KOPT-K1 (cell line): ENCODE data around the gene UGT1A10.
"Not testable (repeated sequence)": the region's sequence is repeated elsewhere in the genome, so short reads cannot be mapped to it uniquely, and the experiment has no call there.

ENCODE experiments used
- H3K27ac ChIP-seq: fragments of 200-600 bp; sonication (generic); 2 replicates; pipeline ENCODE4 v1.5.1; 2016; ENCODE audit warnings: antibody characterized with exemption, mild to moderate bottlenecking, low read depth, low read length; ENCODE audit not compliant: poor library complexity, severe bottlenecking
- H3K36me3 ChIP-seq: fragments of 200-600 bp; sonication (generic); 2 replicates; pipeline ENCODE4 v1.5.1; 2017; ENCODE audit warnings: antibody characterized with exemption, mild to moderate bottlenecking, low read length, moderate library complexity; ENCODE audit not compliant: insufficient read depth
- H3K9me3 ChIP-seq: fragments of 200-600 bp; sonication (generic); 2 replicates; pipeline ENCODE4 v1.5.1; 2017; ENCODE audit warnings: antibody characterized with exemption, low read length, mild to moderate bottlenecking; ENCODE audit not compliant: insufficient read depth, poor library complexity, severe bottlenecking

UGT1A10 gene

DNA sequence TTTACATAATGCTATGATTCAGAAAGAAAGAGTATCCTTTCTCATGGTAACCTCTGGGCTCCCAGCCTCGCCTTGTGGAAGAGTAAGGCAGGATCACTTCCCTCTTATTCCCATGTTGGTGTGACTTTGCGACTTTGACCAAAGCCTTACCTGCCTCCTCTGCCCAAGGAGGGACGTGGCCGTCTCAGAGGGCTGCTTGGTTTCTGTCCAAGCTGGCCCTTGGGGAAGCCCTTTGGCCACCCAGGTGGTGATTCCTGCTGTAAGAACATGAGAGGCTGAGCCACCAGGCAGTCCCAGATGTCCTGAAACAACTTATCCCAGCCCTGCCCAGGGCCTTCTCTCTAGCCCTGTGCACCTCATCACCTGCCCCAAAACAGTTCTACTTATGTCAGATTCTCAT, 62.5 kb downstream of the UGT1A10 start:
- H3K27ac ChIP-seq, result no peak overlapping the region
- no peaks in the 10 kb centered on the region for H3K36me3 ChIP-seq
- H3K9me3 ChIP-seq, result no peaks in the 10 kb centered on the region

DNA sequence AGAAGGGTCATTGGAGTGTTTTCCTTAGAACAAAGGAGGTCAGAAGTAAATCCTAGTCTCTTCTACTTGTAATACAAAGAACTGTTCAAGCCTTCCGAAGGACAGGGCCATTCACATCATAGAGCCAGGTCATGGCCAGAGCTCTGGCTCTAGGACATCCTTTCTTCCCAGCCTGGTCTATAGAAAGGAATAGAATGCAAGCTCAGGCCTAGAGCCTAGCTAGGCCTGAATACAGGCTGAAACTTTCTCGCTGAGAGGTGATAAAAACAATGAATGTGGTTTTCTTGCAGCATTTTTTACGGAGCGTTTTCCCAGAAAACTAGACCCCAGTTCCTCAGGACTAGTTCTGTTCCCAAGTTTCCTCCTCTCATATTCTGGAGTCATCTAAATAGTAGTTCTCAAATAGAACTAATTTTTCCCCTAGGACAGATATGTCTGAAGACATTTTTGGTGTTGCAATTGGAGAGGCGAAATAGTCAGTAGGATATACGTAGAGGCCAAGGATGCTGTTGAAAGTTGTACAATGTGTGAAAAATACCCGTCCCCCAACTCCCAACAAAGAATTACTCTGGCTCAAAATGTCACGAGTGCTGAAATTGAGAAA, 63.3 kb downstream of the UGT1A10 start:
- Histone ChIP-seq H3K36me3 (no peaks in the 10 kb centered on the region), H3K9me3 (no peaks in the 10 kb centered on the region), H3K27ac (no peak overlapping the region)

DNA sequence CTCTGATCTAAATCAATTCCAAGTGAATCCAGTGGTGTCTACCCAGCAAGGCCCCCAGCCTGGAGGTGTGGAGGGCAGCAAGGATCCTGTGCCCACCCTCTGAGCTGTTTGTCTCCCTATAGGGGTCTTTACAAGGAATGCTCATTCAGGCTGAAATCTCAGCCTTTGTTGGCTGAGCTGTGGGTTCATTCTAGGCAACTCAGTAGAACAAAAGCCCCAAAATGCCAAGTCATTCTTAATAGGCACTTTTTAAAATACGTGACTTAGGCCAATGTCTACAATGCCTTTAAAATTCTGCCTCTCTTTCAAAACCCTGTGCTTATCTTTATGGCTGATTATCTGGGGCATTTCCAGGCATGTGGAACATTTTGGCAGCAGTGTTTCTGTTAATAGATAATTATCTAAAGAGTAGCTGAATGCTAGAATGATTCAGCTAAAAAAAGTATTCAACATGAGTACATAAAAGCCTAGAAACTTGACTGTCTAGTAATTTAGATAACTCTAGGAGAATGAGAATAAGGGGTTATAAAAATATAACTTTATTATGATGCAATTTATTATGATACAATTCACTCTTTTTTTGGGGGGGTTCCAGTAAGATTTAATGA, 63.9 kb downstream of the UGT1A10 start:
- Histone ChIP-seq H3K9me3 (no peaks in the 10 kb centered on the region), H3K36me3 (no peaks in the 10 kb centered on the region), H3K27ac (no peak overlapping the region)

DNA sequence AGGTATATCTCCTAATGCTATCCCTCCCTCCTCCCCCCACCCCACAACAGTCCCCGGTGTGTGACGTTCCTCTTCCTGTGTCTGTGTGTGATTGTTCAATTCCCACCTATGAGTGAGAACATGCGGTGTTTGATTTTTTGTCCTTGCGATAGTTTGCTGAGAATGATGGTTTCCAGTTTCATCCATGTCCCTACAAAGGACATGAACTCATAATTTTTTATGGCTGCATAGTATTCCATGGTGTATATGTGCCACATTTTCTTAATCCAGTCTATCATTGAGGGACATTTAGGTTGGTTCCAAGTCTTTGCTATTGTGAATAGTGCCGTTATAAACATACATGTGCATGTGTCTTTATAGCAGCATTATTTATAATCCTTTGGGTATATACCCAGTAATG, 64.6 kb downstream of the UGT1A10 start:
- H3K27ac ChIP-seq, H3K36me3 ChIP-seq, H3K9me3 ChIP-seq: not testable (repeated sequence)

DNA sequence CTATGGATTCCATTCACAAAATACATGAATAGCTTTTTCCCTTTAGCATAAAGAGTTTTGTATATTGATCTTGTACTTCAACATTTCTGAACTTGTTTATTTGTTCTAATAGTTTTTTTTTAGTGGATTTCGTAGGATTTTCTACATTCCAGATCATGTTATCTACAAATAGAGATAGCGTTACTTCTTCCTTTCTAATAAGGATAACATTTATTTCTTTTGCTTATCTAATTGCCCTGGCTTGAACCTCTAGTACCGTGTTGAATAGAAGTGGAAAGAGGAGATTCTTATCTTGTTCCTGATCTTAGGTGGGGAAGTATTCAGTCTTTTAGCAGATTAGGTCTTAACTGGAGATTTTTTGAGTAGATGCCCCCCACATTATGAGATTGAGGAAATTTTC, 66.0 kb downstream of the UGT1A10 start:
- no peaks in the 10 kb centered on the region for H3K36me3 ChIP-seq
- no peak overlapping the region for H3K27ac ChIP-seq
- no peaks in the 10 kb centered on the region for H3K9me3 ChIP-seq

DNA sequence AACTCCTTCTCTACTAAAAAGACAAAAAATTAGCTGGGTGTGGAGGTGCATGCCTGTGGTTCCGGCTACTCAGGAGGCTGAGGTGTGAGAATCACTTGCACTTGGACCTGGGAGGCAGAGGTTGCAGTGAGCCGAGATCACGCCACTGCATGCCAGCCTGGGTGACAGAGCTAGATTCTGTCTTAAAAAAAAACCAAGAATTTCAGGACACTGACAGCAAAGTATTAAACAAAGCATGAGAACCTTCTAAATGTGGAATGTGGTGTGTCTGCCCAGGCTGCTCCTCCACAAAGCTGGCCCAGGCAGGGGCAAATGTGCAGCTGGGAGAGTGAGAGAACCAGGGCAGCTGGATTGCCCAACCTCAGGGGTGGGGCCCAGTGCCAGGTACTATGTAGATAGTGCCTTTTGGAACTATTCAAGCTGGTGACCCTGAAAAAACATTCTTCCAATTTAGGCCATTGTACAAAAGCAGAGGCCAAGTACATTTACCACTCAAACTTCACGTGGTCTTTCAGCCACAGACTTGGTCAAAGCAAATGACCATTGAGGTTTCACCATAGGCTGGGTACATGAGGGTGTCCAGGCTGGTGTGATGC, 69.8 kb downstream of the UGT1A10 start:
- no peak overlapping the region for H3K27ac ChIP-seq
- no peaks in the 10 kb centered on the region for H3K36me3 ChIP-seq
- no peaks in the 10 kb centered on the region for H3K9me3 ChIP-seq

DNA sequence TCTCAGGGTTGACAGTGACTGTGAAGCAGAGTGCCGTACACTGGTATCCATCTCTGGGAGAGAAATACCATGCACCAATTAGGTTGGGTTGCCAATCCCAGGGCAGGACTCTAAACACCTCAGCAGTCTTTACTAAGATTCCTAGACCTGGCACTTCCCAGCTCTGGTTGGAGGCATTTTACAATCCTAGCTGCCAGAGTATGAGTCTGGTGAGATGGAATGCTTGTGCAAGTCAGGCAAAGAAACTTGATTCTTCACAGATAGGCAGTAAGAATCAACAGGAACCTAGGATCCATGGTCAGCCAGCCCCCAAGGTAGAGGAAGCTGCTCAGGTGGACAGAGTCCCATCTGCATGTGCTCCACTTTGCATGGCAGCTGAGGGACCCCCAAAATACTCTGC, 70.5 kb downstream of the UGT1A10 start:
- no peaks in the 10 kb centered on the region for H3K36me3 ChIP-seq
- H3K27ac ChIP-seq, result no peak overlapping the region
- no peaks in the 10 kb centered on the region for H3K9me3 ChIP-seq

DNA sequence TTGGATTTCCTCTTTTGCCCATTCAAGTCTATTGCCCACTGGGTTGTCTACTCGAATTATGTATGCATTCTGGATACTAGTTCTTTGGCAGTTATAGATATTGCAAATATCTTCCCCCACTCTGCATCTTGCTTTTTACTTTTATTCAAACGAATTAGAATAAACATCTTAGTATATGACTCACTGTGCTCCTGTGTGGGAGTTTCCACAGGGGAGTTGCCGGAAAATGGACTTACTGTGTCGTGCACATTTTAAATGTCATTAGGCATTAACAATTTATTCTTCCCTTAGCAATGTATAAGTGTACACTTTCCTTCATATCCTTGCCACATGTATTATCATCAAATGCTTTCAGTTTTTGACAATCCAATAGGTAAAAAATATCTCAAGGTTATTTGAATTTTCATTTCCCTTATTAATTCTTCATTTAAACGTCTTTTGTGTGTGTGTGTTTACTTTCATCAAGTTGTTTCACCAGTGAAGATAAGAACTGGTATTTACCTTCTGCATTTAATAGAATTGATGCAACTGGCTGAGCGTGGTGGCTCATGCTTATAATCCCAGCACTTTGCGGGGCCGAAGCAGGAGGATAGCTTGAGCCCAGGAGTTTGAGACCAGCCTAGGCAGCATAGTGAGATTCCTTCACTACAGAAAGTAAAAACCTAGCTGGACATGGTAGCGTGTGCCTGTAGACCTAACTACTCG, 71.8 kb downstream of the UGT1A10 start:
- Histone ChIP-seq H3K9me3 (no peaks in the 10 kb centered on the region), H3K27ac (no peak overlapping the region), H3K36me3 (no peaks in the 10 kb centered on the region)

DNA sequence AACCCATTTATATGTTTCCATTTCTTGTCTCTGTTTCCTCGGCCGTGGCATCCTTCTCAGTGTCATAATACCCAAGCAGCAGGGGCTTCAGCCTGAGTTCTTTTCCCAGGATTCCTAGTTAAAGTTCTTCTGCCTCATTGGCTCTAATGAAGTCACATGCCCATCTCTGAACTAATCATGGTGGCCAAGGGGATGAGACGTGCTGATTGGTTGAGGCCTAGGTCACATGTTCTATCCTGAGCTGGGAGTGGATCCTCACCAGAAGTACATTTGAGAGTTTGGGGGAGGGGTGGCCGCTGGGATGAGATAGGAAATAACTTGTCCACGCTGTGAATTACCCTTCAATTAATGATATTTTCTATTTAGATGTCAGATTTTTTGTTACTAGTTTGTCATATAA, 72.7 kb downstream of the UGT1A10 start:
- Histone ChIP-seq H3K27ac (no peak overlapping the region), H3K9me3 (no peaks in the 10 kb centered on the region), H3K36me3 (no peaks in the 10 kb centered on the region)

DNA sequence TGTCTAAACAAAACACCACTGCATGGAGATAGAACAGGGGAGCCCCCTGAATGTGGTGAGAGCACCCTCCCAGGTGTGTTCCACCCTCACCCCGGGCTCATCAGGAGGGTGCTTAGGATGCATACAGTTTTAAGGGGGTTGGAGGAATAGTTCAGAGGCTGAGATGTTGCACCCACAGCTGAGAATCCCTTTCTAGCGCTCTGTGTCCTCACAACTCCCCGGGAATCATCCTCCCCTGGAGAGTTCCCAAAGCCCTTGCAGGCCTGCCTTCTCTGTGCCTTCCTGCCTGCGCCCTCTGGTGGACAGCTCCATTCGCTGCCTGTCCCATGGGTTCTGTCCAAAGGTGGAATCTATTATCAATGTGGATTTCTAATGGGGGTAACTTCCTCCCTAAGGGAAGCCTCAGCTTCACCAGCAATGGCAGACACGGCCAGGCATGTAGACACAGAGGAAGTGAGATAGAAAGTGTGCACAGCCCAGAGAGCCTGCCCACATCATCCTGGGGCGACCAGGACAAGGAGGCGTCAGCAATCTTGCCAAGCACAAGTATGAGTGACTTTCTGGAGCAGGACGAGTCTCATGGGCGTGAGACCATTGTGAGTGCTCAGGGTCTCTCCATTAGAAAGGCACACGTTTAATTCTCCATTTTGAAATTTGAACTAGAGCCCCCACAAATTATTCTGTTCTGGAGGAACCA, 75.2 kb downstream of the UGT1A10 start:
- H3K36me3 ChIP-seq, result no peaks in the 10 kb centered on the region
- H3K27ac ChIP-seq, result no peak overlapping the region
- no peaks in the 10 kb centered on the region for H3K9me3 ChIP-seq

DNA sequence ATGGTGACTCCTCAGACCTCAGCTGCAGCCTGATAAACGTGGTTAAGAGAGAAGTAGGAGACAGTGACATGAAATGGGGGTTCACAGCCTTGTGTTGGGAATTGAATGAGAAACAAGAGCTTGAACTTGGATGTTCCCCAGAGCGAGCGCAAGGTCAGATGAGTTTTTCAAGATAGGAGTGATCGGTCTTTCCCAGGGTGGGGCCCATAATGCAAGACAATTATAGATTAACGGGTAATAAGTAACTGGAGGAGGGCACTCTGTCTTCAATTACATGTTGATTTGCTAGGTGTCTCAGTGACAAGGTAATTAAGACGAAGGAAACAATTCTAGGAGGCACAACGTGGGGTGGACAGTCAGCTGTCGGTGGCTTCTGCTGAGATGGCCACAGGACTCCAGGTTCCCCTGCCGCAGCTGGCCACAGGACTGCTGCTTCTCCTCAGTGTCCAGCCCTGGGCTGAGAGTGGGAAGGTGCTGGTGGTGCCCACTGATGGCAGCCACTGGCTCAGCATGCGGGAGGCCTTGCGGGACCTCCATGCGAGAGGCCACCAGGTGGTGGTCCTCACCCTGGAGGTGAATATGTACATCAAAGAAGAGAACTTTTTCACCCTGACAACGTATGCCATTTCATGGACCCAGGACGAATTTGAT, 76.5 kb downstream of the UGT1A10 start, which contains the start of gene UGT1A5:
Gene UGT1A5 (plus strand): TSS at position 297 of the 651 bp plus-strand sequence. CDS start 85 bp downstream, at position 382.
- Histone ChIP-seq H3K36me3 (no peaks in the 10 kb centered on the region), H3K9me3 (no peaks in the 10 kb centered on the region), H3K27ac (no peak within 1 kb of the TSS)

DNA sequence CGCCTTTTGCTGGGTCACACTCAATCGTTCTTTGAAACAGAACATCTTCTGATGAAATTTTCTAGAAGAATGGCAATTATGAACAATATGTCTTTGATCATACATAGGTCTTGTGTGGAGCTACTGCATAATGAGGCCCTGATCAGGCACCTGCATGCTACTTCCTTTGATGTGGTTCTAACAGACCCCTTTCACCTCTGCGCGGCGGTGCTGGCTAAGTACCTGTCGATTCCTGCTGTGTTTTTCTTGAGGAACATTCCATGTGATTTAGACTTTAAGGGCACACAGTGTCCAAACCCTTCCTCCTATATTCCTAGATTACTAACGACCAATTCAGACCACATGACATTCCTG, 77.0 kb downstream of the UGT1A10 start:
- H3K27ac ChIP-seq, result no peak overlapping the region
- no peaks in the 10 kb centered on the region for H3K36me3 ChIP-seq
- no peaks in the 10 kb centered on the region for H3K9me3 ChIP-seq

DNA sequence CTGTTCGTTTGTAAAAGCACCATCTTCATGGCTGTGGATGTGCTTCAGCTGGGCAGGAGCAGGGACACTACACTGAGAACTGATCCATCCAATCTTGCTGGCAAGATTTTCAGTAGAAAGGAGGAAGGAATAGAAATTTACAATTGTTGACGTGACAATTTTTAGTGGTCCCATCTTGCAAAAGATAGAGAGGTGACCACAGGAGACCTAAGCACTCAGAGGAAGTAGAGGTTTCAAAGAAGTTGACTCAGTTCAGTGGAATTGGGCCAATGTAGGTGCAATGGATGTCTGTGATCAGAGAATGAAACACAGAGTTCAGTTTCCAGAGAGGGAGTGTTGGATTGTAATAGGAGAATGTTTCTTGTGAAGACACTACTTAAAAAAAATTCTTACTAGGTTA, 77.9 kb downstream of the UGT1A10 start:
- no peaks in the 10 kb centered on the region for H3K9me3 ChIP-seq
- H3K27ac ChIP-seq, result no peak overlapping the region
- no peaks in the 10 kb centered on the region for H3K36me3 ChIP-seq

DNA sequence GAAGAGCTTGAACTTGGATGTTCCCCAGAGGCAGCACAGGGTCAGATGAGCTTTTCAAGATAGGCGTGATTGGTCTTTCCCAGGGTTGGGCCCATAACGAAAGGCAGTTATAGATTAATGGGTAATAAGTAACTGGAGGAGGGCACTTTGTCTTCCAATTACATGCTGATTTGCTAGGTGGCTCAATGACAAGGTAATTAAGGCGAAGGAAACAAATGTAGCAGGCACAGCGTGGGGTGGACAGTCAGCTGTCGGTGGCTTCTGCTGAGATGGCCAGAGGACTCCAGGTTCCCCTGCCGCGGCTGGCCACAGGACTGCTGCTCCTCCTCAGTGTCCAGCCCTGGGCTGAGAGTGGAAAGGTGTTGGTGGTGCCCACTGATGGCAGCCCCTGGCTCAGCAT, 82.3 kb downstream of the UGT1A10 start, which contains the start of gene UGT1A4:
Gene UGT1A4 (plus strand): TSS at position 185 of the 400 bp plus-strand sequence. CDS start 85 bp downstream, at position 270.
- no peak within 1 kb of the TSS for H3K27ac ChIP-seq
- no peaks in the 10 kb centered on the region for H3K36me3 ChIP-seq
- no peaks in the 10 kb centered on the region for H3K9me3 ChIP-seq
